NCI-H187 (cell line): ENCODE results near the gene IL15.
"Not testable (repeated sequence)": the region's sequence is repeated elsewhere in the genome, so short reads cannot be mapped to it uniquely, and the experiment has no call there.

ENCODE experiments used
- DNase-seq, 2 experiments: peaks; one replicate each; lab custom pipeline; 2025; lab: John Stamatoyannopoulos, UW

IL15 gene

GRCh38 chr4:141647966-141648365 is 11.6 kb downstream of the IL15 start:
- no peak for DNase-seq

- no peak for DNase-seq
Observed at GRCh38 chr4:141652161-141652778, 15.9 kb downstream of the IL15 start.

- no peak for DNase-seq
Observed at GRCh38 chr4:141654098-141654497, 17.7 kb downstream of the IL15 start.

- DNase-seq, result no peak
Observed at GRCh38 chr4:141656031-141656430, 19.6 kb downstream of the IL15 start.

GRCh38 chr4:141657550-141658250 is 21.3 kb downstream of the IL15 start:
- no peak for DNase-seq

- no peak for DNase-seq
Observed at GRCh38 chr4:141658309-141658708, 21.9 kb downstream of the IL15 start.

GRCh38 chr4:141659539-141659938 is 23.2 kb downstream of the IL15 start:
- DNase-seq, result no peak

- no peak for DNase-seq
Observed at GRCh38 chr4:141660880-141661279, 24.5 kb downstream of the IL15 start.

- no peak for DNase-seq
Observed at GRCh38 chr4:141668200-141668910, 32.0 kb downstream of the IL15 start.

- DNase-seq, result no peak
Observed at GRCh38 chr4:141669501-141669900, 33.1 kb downstream of the IL15 start.

- no peak for DNase-seq
Observed at GRCh38 chr4:141675384-141675783, 39.0 kb downstream of the IL15 start.

- DNase-seq, result no peak
Observed at GRCh38 chr4:141676087-141676670, 39.8 kb downstream of the IL15 start.

GRCh38 chr4:141680060-141680459 is 43.7 kb downstream of the IL15 start:
- no peak for DNase-seq

- DNase-seq, result no peak
Observed at GRCh38 chr4:141684785-141685184, 48.4 kb downstream of the IL15 start.

GRCh38 chr4:141686146-141686775 is 49.9 kb downstream of the IL15 start:
- no peak for DNase-seq

- no peak for DNase-seq
Observed at GRCh38 chr4:141686879-141687278, 50.5 kb downstream of the IL15 start.

GRCh38 chr4:141689726-141690296 is 53.4 kb downstream of the IL15 start:
- DNase-seq, result not testable (repeated sequence)

- DNase-seq, result not testable (repeated sequence)
Observed at GRCh38 chr4:141691247-141691646, 54.9 kb downstream of the IL15 start.

GRCh38 chr4:141692081-141692480 is 55.7 kb downstream of the IL15 start:
- no peak for DNase-seq

- no peak for DNase-seq
Observed at GRCh38 chr4:141697116-141697515, 60.7 kb downstream of the IL15 start.

- DNase-seq, result no peak
Observed at GRCh38 chr4:141702472-141703182, 66.2 kb downstream of the IL15 start.
